ENCODE data around the gene GHR. TPM values are rescaled to one million over a fixed set of nuclear protein-coding genes. Genes with fewer than 3 reads are reported as not detected.

Gene GHR
- total RNA-seq, 2 donors from 2014 or later: 6.4 to 12.8 TPM

DNA sequence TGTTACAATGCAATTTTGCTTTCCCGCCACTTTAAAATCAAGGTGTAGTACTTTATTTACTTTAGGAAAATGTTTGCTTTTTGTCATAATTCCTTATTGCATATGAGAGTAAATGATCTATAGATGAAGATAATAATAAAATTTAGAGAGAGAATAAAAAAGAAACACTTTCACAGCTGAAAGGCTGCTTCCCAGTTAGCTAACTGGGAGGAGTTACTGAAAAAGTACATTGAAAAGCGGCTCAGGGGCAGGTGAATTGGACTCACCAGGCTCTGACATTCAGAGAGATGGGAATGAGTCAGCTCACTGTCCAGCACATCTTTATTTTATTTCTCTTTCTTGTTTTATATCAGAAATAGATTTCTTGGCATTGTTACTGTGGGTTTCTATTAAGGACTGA is 201.7 kb downstream of the GHR start:
- no peak overlapping the region for H3K27ac ChIP-seq
- peaks cover 7 to 21% of the 10 kb centered on the region in 2 donors for H3K4me1 ChIP-seq (ENCODE audit: control insufficient read depth in 1 of 2, low read depth in 2 of 2)
- no peak overlapping the region for H3K4me3 ChIP-seq
- no peak for DNase-seq (ENCODE audit: low spot score)
- no peaks in the 10 kb centered on the region for H3K36me3 ChIP-seq
- no peaks in the 10 kb centered on the region for H3K27me3 ChIP-seq (replicated peaks; ENCODE audit: insufficient read depth)
- H3K9me3 ChIP-seq: no peaks in the 10 kb centered on the region
- no peak for ATAC-seq (ENCODE audit: insufficient number of reproducible peaks, low FRiP score, low read depth)
- TF ChIP-seq CTCF (IDR thresholded peaks at IDR 0.05): no peak

GRCh38 chr5:42626462-42626861 is 203.2 kb downstream of the GHR start:
- Histone ChIP-seq H3K27me3 (replicated peaks; ENCODE audit: insufficient read depth) (no peaks in the 10 kb centered on the region), H3K27ac (no peak overlapping the region), H3K4me1 (ENCODE audit: control insufficient read depth in 1 of 2, low read depth in 2 of 2) (peaks cover 2 to 9% of the 10 kb centered on the region in 2 donors), H3K4me3 (no peak overlapping the region), H3K36me3 (no peaks in the 10 kb centered on the region), H3K9me3 (no peaks in the 10 kb centered on the region)
- no peak for TF ChIP-seq CTCF (IDR thresholded peaks at IDR 0.05)
- ATAC-seq (ENCODE audit: insufficient number of reproducible peaks, low FRiP score, low read depth): no peak
- no peak for DNase-seq (ENCODE audit: low spot score)

DNA sequence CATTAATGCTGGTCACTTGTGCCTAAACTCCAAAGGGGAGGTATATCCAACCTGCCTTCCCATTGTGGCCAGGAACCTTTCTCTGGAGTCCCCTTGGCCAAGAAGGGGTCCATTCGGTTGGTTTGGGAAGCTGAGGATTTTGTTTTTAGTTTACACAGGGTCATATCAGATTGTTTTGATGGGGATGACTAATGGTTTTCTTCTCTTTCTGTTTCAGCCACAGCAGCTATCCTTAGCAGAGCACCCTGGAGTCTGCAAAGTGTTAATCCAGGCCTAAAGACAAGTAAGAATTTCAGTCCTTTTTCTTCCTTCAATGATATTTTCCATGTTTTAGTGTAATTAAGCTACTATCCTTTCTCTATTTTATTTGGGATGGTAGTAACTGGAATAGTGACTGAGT is 205.6 kb downstream of the GHR start:
- TF ChIP-seq CTCF (IDR thresholded peaks at IDR 0.05): no peak
- no peaks in the 10 kb centered on the region for H3K36me3 ChIP-seq
- peaks cover 0 to 4% of the 10 kb centered on the region in 2 donors for H3K4me1 ChIP-seq (ENCODE audit: control insufficient read depth in 1 of 2, low read depth in 2 of 2)
- ATAC-seq (ENCODE audit: insufficient number of reproducible peaks, low FRiP score, low read depth): no peak
- no peaks in the 10 kb centered on the region for H3K9me3 ChIP-seq
- H3K4me3 ChIP-seq: no peak overlapping the region
- no peak overlapping the region for H3K27ac ChIP-seq
- H3K27me3 ChIP-seq (replicated peaks; ENCODE audit: insufficient read depth): no peaks in the 10 kb centered on the region
- no peak for DNase-seq (ENCODE audit: low spot score)

DNA sequence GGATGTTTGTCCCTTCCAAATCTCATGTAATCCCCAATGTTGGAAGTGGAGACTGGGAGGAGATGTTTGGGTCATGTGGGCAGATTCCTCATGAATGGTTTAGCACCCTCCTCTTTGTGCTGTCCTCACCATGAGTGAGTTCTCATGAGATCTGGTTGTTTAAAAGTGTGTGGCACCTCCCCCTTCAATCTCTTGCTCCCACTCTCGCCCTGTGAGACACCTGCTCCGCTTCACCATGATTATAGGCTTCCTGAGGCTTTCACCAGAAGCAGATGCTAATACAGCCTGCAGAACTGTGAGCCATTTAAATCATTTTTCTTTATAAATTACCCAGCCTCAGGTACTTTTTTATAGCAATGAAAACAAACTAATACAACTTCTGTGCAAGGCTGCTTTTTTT is 206.0 kb downstream of the GHR start:
- Histone ChIP-seq H3K4me3 (no peak overlapping the region), H3K4me1 (ENCODE audit: control insufficient read depth in 1 of 2, low read depth in 2 of 2) (peaks cover 0 to 4% of the 10 kb centered on the region in 2 donors), H3K36me3 (no peaks in the 10 kb centered on the region), H3K9me3 (no peaks in the 10 kb centered on the region), H3K27me3 (replicated peaks; ENCODE audit: insufficient read depth) (no peaks in the 10 kb centered on the region), H3K27ac (no peak overlapping the region)
- TF ChIP-seq CTCF (IDR thresholded peaks at IDR 0.05): no peak
- no peak for ATAC-seq (ENCODE audit: insufficient number of reproducible peaks, low FRiP score, low read depth)
- no peak for DNase-seq (ENCODE audit: low spot score)

GRCh38 chr5:42631241-42631640 is 208.0 kb downstream of the GHR start:
- no peak overlapping the region for H3K4me3 ChIP-seq
- ATAC-seq (ENCODE audit: insufficient number of reproducible peaks, low FRiP score, low read depth): no peak
- TF ChIP-seq CTCF (IDR thresholded peaks at IDR 0.05): no peak
- no peaks in the 10 kb centered on the region for H3K9me3 ChIP-seq
- H3K4me1 ChIP-seq (ENCODE audit: control insufficient read depth in 1 of 2, low read depth in 2 of 2): peaks cover 0 to 4% of the 10 kb centered on the region in 2 donors
- no peaks in the 10 kb centered on the region for H3K27me3 ChIP-seq (replicated peaks; ENCODE audit: insufficient read depth)
- no peaks in the 10 kb centered on the region for H3K36me3 ChIP-seq
- DNase-seq (ENCODE audit: low spot score): no peak
- H3K27ac ChIP-seq: no peak overlapping the region
